ENCODE measurements around the gene RIT1.

Gene RIT1

DNA sequence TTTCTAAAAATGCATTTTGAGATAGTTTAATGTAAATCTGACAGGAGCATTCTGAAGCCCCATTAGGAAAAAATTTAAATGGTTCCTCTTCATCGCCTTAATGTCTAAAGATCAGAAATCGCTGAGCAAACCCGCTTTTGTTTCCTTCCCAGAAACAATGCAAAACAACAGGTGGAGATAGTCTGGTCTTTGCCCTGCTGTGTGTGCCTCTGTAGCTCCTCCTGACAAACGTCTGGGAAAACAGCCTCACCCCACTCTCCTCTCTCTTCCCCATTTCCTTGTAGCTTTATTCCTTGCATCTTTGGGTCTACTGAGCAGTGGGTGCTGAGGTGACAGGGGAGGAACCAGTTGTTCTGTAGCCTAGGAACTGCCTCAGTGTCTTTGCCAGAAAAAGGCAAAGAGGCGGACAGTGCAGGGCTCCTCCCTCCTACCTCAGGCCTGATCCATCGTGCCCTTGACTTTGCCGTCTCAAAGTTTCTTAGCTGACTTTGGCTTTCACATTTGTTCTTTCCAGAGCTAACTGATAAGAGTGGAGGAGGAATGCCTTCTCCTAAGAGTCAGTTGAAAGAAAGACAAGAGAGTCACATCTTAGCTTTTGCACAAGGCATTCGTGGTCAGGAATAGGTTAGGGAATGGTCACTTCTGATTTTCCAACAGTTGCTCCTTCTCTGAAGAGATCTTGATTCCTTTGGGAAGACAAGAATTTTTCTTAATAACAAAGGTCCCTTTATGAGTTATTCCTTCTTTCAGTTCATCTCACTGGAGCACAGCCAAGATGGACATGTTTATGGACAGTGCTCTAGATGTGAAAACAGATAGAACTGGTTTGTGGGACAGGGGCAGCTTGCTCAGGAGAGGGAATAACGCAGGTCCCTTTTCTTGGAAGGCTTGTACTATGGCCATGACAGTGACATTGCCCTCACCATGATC, 26.9 kb downstream of the RIT1 start:
- Histone ChIP-seq H3K4me3 (ENCODE audit: low read depth, low read length) (no peak overlapping the region), H3K36me3 (replicated peaks) (no peaks in the 10 kb centered on the region), H3K27ac (no peak overlapping the region), H3K27me3 (replicated peaks) (no peaks in the 10 kb centered on the region)
- DNase-seq = no peak
- in situ Hi-C loops (cut with HindIII; ENCODE audit: low pct_ligation_motif_present, low sequenced_read_pairs) = no loop called here
- no peak for TF ChIP-seq CTCF (IDR thresholded peaks at IDR 0.05; ENCODE audit: low read depth, low read length, missing control alignments)

- no peak for TF ChIP-seq CTCF (IDR thresholded peaks at IDR 0.05; ENCODE audit: low read depth, low read length, missing control alignments)
These were observed 28.4 kb downstream of the RIT1 start for GRCh38 chr1:155882766-155883165.

GRCh38 chr1:155882235-155882634, 28.9 kb downstream of the RIT1 start:
- Histone ChIP-seq H3K36me3 (replicated peaks) (no peaks in the 10 kb centered on the region), H3K4me3 (ENCODE audit: low read depth, low read length) (no peak overlapping the region), H3K27me3 (replicated peaks) (no peaks in the 10 kb centered on the region), H3K27ac (no peak overlapping the region)
- in situ Hi-C loops (cut with HindIII; ENCODE audit: low pct_ligation_motif_present, low sequenced_read_pairs) = no loop called here
- no peak for DNase-seq
- TF ChIP-seq CTCF (IDR thresholded peaks at IDR 0.05; ENCODE audit: low read depth, low read length, missing control alignments) = no peak

More at GRCh38 chr1:155882766-155883165, 28.4 kb downstream of the RIT1 start:
- Histone ChIP-seq H3K4me3 (ENCODE audit: low read depth, low read length) (no peak overlapping the region), H3K27ac (no peak overlapping the region), H3K36me3 (replicated peaks) (no peaks in the 10 kb centered on the region), H3K27me3 (replicated peaks) (no peaks in the 10 kb centered on the region)
- no peak for DNase-seq
- in situ Hi-C loops (cut with HindIII; ENCODE audit: low pct_ligation_motif_present, low sequenced_read_pairs) = no loop called here

GRCh38 chr1:155880950-155881349, 30.2 kb downstream of the RIT1 start:
- no peaks in the 10 kb centered on the region for H3K36me3 ChIP-seq (replicated peaks)
- no peak overlapping the region for H3K4me3 ChIP-seq (ENCODE audit: low read depth, low read length)
- TF ChIP-seq CTCF (IDR thresholded peaks at IDR 0.05; ENCODE audit: low read depth, low read length, missing control alignments) = no peak
- in situ Hi-C loops (cut with HindIII; ENCODE audit: low pct_ligation_motif_present, low sequenced_read_pairs) = no loop called here
- no peaks in the 10 kb centered on the region for H3K27me3 ChIP-seq (replicated peaks)
- H3K27ac ChIP-seq = no peak overlapping the region
- no peak for DNase-seq

DNA sequence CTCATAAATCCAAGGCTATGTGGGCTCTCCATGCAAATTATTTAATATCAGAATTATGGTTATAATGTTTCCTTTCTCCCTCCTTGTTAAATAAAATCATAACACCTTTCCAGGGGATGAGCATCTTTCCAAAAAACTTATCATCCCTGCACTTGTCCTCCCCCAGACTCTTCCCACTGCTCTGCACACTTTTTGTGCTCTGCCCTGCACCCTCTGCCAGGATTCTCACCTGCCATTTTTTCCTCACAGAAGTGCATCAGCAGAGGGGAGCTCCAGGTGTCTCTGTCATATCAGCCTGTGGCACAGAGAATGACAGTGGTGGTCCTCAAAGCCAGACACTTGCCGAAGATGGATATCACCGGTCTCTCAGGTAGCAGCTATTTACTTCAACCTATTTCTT, 30.9 kb downstream of the RIT1 start:
- in situ Hi-C loops (cut with HindIII; ENCODE audit: low pct_ligation_motif_present, low sequenced_read_pairs) = no loop called here
- TF ChIP-seq CTCF (IDR thresholded peaks at IDR 0.05; ENCODE audit: low read depth, low read length, missing control alignments) = no peak
- no peak overlapping the region for H3K27ac ChIP-seq
- DNase-seq = no peak
- no peak overlapping the region for H3K4me3 ChIP-seq (ENCODE audit: low read depth, low read length)
- no peaks in the 10 kb centered on the region for H3K36me3 ChIP-seq (replicated peaks)
- H3K27me3 ChIP-seq (replicated peaks) = no peaks in the 10 kb centered on the region
